GM19328 (cell line): ENCODE data around the gene TMEM176B.

Experiments
- ATAC-seq: cut with Tn5 transposase; IDR thresholded peaks from one replicate; pipeline ENCODE4 v1.9.1; 2021; ENCODE audit warnings: mild to moderate bottlenecking, moderate library complexity; ENCODE audit not compliant: unreplicated experiment

TMEM176B gene

GRCh38 chr7:150754951-150755350, 45.2 kb downstream of the TMEM176B start:
- no peak for ATAC-seq

- ATAC-seq: no peak
Measured at GRCh38 chr7:150753826-150754603, 46.1 kb downstream of the TMEM176B start.

- no peak for ATAC-seq
Measured at GRCh38 chr7:150753239-150753638, 46.9 kb downstream of the TMEM176B start.

GRCh38 chr7:150751702-150752101, 48.5 kb downstream of the TMEM176B start:
- ATAC-seq: no peak

- no peak for ATAC-seq
Measured at GRCh38 chr7:150748376-150748775, 51.8 kb downstream of the TMEM176B start.

- ATAC-seq: no peak
Measured at GRCh38 chr7:150746921-150747320, 53.2 kb downstream of the TMEM176B start.

- no peak for ATAC-seq
Measured at GRCh38 chr7:150745876-150746275, 54.3 kb downstream of the TMEM176B start.

GRCh38 chr7:150745086-150745485, 55.1 kb downstream of the TMEM176B start:
- ATAC-seq: no peak

GRCh38 chr7:150744041-150744656, 56.0 kb downstream of the TMEM176B start:
- no peak for ATAC-seq

- ATAC-seq: no peak
Measured at GRCh38 chr7:150742286-150742968, 57.7 kb downstream of the TMEM176B start.
